Progenitor cell of endocrine pancreas (in vitro differentiated cells): Measurements from ENCODE around the gene TCEAL1. TPM values are rescaled to one million over a fixed set of nuclear protein-coding genes. Genes with fewer than 3 reads are reported as not detected.
A peak's percentile ranks its signal among the peaks of the same experiment; 100 is the strongest.
"Not testable (repeated sequence)": the region's sequence is repeated elsewhere in the genome, so short reads cannot be mapped to it uniquely, and the experiment has no call there.

Experiments
- DNase-seq: peaks from one replicate; pipeline ENCODE4 v3.0.0; 2021; ENCODE audit warnings: low spot score; ENCODE audit not compliant: unreplicated experiment
- H3K27ac Mint-ChIP-seq: 2 replicates; pipeline ENCODE4 v1.8.0; 2021; ENCODE audit warnings: mild to moderate bottlenecking, moderate library complexity, mixed read lengths
- H3K27me3 Mint-ChIP-seq: 2 replicates; pipeline ENCODE4 v1.8.0; 2021; ENCODE audit warnings: mixed read lengths
- H3K36me3 Mint-ChIP-seq: 2 replicates; pipeline ENCODE4 v1.8.0; 2022; ENCODE audit warnings: mixed read lengths; ENCODE audit not compliant: insufficient read depth
- H3K4me1 Mint-ChIP-seq: 2 replicates; pipeline ENCODE4 v1.8.0; 2021; ENCODE audit warnings: low read depth, mixed read lengths
- H3K4me3 Mint-ChIP-seq: 2 replicates; pipeline ENCODE4 v1.8.0; 2021; ENCODE audit warnings: low read depth, mild to moderate bottlenecking, moderate library complexity, mixed read lengths
- H3K9me3 Mint-ChIP-seq: 2 replicates; pipeline ENCODE4 v1.8.0; 2021; ENCODE audit warnings: low read depth, mixed read lengths
- total RNA-seq: library from RNA; stranded (reverse); gene quantifications from 2 replicates; pipeline ENCODE4 v1.2.1, GENCODE V29; 2021
- TF ChIP-seq, protein P1 (sequence below): fragments of 200-600 bp; sonication (generic); IDR thresholded peaks from one replicate; pipeline ENCODE4 v1.5.0; 2021; ENCODE audit warnings: antibody characterized with exemption, mild to moderate bottlenecking; ENCODE audit not compliant: unreplicated experiment

The TCEAL1 gene
- total RNA-seq, 1 donor from 2014 or later = 21.5 TPM

DNA sequence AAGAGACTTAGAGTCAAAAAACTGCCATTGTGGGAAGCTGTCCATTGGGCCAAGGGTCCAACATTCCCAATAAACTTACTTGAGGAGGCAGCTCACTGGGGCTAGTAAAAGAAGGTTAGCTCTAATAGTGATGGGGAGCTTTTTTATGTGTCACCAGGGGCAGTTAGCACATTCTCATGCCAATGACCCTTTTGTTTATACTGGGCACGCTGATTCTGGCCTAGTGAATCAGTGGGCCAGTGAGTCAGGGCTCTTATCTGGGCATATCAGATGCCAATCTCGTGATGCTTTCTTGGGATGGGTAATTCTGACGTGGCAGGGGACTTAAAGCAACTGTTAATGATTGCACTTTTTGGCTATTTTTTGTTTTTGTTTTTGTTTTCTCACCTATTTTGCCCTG lies 27.8 kb downstream of the TCEAL1 start:
- Mint-ChIP-seq H3K36me3 (no peaks in the 10 kb centered on the region), H3K4me1 (no peaks in the 10 kb centered on the region), H3K27me3 (no peaks in the 10 kb centered on the region), H3K27ac (no peak overlapping the region), H3K4me3 (no peak overlapping the region), H3K9me3 (no peaks in the 10 kb centered on the region)
- TF ChIP-seq, protein P1, sequence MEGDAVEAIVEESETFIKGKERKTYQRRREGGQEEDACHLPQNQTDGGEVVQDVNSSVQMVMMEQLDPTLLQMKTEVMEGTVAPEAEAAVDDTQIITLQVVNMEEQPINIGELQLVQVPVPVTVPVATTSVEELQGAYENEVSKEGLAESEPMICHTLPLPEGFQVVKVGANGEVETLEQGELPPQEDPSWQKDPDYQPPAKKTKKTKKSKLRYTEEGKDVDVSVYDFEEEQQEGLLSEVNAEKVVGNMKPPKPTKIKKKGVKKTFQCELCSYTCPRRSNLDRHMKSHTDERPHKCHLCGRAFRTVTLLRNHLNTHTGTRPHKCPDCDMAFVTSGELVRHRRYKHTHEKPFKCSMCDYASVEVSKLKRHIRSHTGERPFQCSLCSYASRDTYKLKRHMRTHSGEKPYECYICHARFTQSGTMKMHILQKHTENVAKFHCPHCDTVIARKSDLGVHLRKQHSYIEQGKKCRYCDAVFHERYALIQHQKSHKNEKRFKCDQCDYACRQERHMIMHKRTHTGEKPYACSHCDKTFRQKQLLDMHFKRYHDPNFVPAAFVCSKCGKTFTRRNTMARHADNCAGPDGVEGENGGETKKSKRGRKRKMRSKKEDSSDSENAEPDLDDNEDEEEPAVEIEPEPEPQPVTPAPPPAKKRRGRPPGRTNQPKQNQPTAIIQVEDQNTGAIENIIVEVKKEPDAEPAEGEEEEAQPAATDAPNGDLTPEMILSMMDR = no peak
- DNase-seq = no peak

GRCh38 chrX:103657066-103657465 lies 28.3 kb downstream of the TCEAL1 start:
- H3K4me3 Mint-ChIP-seq, H3K27ac Mint-ChIP-seq, H3K36me3 Mint-ChIP-seq, H3K9me3 Mint-ChIP-seq, H3K4me1 Mint-ChIP-seq, DNase-seq, H3K27me3 Mint-ChIP-seq: not testable (repeated sequence)

GRCh38 chrX:103658681-103659433 lies 30.1 kb downstream of the TCEAL1 start:
- Mint-ChIP-seq H3K27ac (no peak overlapping the region), H3K27me3 (peaks cover 7% of the 10 kb centered on the region), H3K4me1 (no peaks in the 10 kb centered on the region), H3K4me3 (no peak overlapping the region), H3K9me3 (no peaks in the 10 kb centered on the region), H3K36me3 (no peaks in the 10 kb centered on the region)
- TF ChIP-seq, protein P1 = no peak
- DNase-seq = no peak

- H3K9me3 Mint-ChIP-seq, H3K4me1 Mint-ChIP-seq, H3K36me3 Mint-ChIP-seq, H3K27ac Mint-ChIP-seq, DNase-seq, H3K4me3 Mint-ChIP-seq: not testable (repeated sequence)
- peaks cover 12% of the 10 kb centered on the region for H3K27me3 Mint-ChIP-seq
Measured at GRCh38 chrX:103659460-103659859, 30.7 kb downstream of the TCEAL1 start.

DNA sequence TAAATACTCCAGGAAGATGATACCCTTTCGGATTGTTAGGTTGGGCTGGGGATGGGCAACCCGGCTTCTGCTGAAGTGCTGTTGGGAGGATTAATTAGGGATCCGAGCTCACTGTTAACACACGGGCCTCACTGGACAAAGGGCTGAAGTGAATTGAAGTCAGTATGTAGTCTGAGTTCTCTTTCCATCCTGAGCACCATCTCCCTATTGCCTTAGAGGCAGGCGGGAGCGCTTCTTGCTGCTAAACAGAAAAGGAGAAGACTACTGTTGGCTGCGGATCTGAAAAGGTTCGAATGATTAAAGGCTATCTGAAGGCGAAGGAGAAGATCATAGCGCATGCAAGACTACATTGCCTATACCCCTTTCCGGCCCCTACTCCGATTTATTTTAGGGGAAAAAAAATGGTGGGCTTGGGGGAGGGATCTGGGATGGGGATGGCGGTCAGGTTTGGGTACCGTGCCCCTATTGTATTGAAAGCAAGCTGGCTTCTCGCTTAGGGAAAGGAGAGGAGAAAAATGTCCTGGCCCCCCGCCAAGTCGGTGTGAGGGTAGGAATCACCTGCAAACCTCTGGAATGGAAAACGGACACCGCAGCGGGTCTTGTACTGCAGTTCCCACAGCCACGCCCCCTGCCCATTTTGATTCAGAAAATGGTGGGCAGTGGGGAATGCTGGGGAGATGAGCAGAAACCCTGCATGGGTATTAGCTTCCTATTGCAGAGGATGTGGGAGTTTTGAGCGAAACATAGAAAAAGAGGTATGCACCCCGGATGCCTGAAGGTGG lies 35.4 kb downstream of the TCEAL1 start:
- Mint-ChIP-seq H3K4me3 (peak overlapping the region; percentile 40), H3K27ac (no peak overlapping the region)

More for the DNA sequence above, 35.4 kb downstream of the TCEAL1 start:
- Mint-ChIP-seq H3K27me3 (peaks cover 16% of the 10 kb centered on the region), H3K36me3 (no peaks in the 10 kb centered on the region), H3K9me3 (no peaks in the 10 kb centered on the region), H3K4me1 (no peaks in the 10 kb centered on the region)
- TF ChIP-seq, protein P1 = no peak
- no peak for DNase-seq
